ENCODE data around the gene SIDT2.

The SIDT2 gene

DNA sequence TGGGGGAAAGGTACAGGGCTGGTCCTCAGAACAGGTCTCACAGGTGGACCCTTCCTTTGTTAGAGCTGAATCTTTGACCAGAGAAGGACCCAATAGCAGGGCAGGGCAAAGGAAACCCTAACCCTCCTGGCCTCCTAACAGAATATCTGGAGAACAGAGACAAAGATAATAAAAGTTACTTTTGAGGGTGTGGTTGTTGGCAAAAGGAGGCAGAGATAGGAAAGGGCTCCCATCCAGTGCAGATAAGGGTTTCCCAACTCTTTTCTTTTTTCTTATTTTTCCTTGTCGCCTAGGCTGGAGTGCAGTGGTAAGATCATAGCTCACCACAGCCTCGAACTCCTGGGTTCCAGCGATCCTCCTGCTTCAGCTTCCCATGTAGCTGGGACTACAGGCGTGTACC, 41.5 kb downstream of the SIDT2 start:
- Mint-ChIP-seq H3K9me3 (no peaks in the 10 kb centered on the region), H3K36me3 (ENCODE audit: low read depth) (peaks cover 30% of the 10 kb centered on the region), H3K27me3 (ENCODE audit: low read depth) (peaks cover 4% of the 10 kb centered on the region), H3K4me1 (peaks cover 71% of the 10 kb centered on the region), H3K27ac (peak overlapping the region in 2 of 3 experiments; percentile 93 to 94), H3K4me3 (no peak overlapping the region)
- TF ChIP-seq, protein P1, sequence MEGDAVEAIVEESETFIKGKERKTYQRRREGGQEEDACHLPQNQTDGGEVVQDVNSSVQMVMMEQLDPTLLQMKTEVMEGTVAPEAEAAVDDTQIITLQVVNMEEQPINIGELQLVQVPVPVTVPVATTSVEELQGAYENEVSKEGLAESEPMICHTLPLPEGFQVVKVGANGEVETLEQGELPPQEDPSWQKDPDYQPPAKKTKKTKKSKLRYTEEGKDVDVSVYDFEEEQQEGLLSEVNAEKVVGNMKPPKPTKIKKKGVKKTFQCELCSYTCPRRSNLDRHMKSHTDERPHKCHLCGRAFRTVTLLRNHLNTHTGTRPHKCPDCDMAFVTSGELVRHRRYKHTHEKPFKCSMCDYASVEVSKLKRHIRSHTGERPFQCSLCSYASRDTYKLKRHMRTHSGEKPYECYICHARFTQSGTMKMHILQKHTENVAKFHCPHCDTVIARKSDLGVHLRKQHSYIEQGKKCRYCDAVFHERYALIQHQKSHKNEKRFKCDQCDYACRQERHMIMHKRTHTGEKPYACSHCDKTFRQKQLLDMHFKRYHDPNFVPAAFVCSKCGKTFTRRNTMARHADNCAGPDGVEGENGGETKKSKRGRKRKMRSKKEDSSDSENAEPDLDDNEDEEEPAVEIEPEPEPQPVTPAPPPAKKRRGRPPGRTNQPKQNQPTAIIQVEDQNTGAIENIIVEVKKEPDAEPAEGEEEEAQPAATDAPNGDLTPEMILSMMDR (IDR thresholded peaks at IDR 0.05; ENCODE audit: unreplicated experiment in 3 of 3) = no peak

DNA sequence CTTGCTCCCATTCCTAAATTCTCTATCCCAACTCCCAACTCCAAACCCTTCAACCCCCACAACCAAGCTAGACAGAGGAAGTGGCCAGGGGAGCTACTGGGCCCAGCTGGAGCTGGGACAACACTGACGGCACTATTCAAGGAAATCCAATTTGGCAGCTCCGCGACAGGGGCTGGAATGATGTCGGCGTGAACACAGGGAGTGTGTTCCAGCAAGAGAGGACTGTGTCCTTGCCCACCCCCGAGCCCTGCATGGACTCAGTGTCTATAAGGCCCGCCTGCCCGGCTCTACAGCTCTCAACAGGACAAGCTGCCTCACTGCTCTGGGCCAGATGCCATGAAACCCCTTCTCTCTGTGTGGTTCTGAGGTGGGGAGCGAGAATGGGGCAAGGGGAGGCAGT, 42.0 kb downstream of the SIDT2 start:
- TF ChIP-seq, protein P1 (IDR thresholded peaks at IDR 0.05; ENCODE audit: unreplicated experiment in 3 of 3) = no peak
- Mint-ChIP-seq H3K36me3 (ENCODE audit: low read depth) (peaks cover 30% of the 10 kb centered on the region), H3K27ac (peak overlapping the region; percentile 73 to 94 (median 93)), H3K27me3 (ENCODE audit: low read depth) (peaks cover 4% of the 10 kb centered on the region), H3K4me3 (peak overlapping the region in 1 of 3 experiments; percentile 16), H3K9me3 (no peaks in the 10 kb centered on the region), H3K4me1 (peaks cover 76% of the 10 kb centered on the region)

DNA sequence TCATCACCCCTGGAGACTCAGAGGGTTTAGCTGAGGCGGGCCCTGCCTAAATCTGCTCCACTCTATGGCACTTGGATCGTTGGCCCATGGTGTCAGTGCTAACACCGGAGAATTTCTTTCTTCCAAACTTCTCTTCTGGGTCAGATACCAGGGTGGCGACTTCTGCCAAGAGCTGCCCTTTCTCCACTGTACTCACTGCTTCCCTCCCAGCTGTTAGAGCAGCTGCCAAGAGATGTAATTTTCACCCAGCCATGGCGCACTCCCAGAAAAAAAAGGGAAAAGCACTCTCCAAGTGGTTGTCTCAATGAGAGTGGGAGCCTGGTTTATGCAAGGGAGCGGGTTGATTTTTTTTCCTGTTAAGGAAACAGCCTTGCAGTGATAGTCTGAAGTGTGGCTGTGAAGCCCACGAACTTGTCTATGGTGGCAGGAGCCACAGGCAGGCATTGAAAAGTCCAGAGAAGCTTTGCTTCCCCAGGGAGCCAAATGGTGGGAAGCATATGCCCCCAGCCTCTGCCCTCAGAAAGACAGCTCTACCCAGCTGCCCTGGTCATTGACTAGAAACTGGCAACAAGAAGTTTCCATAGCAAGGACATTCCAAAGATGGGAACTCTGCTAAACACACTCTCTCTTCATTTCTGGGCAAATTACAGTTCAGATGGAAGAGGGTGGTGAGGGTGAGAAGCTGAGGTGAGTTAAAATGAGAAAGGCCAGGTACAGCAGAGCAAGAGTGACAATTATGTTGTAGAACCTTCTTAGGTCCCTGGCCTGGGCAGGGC, 42.6 kb downstream of the SIDT2 start:
- no peaks in the 10 kb centered on the region for H3K27me3 Mint-ChIP-seq (ENCODE audit: low read depth)
- peak overlapping the region in 1 of 3 experiments; percentile 41 for H3K4me3 Mint-ChIP-seq
- H3K36me3 Mint-ChIP-seq (ENCODE audit: low read depth) = peaks cover 30% of the 10 kb centered on the region
- peaks cover 76% of the 10 kb centered on the region for H3K4me1 Mint-ChIP-seq
- H3K27ac Mint-ChIP-seq = peak overlapping the region; percentile 73 to 94 (median 93)
- H3K9me3 Mint-ChIP-seq = no peaks in the 10 kb centered on the region
- TF ChIP-seq, protein P1 (IDR thresholded peaks at IDR 0.05; ENCODE audit: unreplicated experiment in 3 of 3) = no peak

DNA sequence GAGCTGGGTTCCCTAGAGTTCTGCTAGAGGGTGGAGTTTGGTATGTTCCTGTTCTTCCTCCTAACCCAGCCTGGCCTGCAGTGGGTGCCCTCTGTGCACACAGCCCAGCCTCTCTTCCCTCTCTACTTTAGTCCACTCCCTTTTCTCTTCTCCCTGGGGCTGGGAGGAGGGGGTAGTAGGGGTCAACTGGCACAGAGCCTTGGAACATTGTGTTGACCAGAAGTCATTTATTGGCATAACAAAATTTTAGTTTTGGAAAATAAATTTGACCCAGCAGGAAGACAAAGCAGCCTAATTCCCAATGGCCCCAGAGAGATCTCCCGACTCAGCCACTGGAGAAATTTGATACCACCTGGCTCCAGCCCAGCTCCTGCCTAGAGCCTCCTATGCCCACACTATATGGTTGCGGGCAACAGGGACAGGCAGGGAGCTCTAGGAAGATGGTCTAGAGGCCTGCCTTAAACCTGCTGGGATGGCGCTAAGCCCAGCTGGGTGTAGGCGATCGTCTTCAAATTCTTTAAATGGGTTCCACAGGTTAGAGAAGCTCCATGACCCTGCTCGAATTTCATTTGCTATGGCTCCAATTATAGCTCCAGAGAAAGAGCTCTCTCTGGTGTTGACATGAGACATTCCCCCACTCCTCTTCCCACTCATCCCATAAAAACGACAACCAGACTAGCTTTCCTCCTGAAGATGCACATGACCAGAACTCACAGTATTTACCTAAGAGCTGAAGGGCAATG, 43.4 kb downstream of the SIDT2 start:
- Mint-ChIP-seq H3K9me3 (no peaks in the 10 kb centered on the region), H3K27me3 (ENCODE audit: low read depth) (no peaks in the 10 kb centered on the region), H3K4me3 (peak overlapping the region in 2 of 3 experiments; percentile 1 to 18), H3K27ac (peak overlapping the region; percentile 73 to 94 (median 93)), H3K4me1 (peaks cover 79% of the 10 kb centered on the region), H3K36me3 (ENCODE audit: low read depth) (peaks cover 33% of the 10 kb centered on the region)
- TF ChIP-seq, protein P1 (IDR thresholded peaks at IDR 0.05; ENCODE audit: unreplicated experiment in 3 of 3) = peak in 1 of 3 experiments; percentile 11

DNA sequence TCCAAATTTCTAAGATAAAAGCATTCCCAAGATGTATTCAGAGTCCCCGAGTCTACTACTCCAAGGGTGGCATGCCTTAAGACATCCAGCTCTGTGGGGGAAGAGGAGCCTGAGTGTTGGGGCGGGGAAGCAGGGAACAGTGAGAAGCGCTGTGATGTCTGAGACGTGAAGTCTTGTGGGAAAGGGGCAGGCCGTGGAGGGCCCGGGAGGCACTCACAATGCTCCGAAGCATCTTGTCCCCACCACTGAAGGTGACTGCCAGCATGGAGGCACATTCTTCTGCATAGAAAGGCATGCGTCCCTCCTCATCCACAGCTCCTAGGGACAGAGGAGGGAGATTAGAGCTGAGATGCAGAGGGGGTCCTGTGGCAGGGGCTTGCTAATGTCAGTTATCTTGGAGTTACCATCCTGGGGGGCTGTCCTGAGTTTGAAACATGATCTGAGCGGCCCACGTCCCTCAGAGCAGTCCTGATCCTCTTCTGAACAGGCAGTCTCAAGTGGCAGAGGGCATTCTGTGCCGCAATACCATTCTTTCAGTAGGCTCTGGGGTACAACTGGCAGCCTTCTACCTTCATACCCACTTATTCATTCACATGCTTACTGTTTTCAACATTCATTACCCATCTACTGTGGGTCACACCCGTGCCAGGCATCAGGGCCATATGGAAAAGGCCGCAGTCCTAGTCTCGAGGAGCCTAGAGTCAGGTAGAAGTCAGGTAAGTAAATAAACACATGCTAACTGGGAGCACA, 44.6 kb downstream of the SIDT2 start:
- Mint-ChIP-seq H3K27ac (peak overlapping the region; percentile 29 to 94 (median 38)), H3K36me3 (ENCODE audit: low read depth) (peaks cover 28% of the 10 kb centered on the region), H3K9me3 (no peaks in the 10 kb centered on the region), H3K27me3 (ENCODE audit: low read depth) (no peaks in the 10 kb centered on the region), H3K4me1 (peaks cover 67% of the 10 kb centered on the region), H3K4me3 (no peak overlapping the region)
- TF ChIP-seq, protein P1 (IDR thresholded peaks at IDR 0.05; ENCODE audit: unreplicated experiment in 3 of 3) = no peak
